HG03097 (cell line): ENCODE measurements around the gene CIAO1.
"Not testable (repeated sequence)": the region's sequence is repeated elsewhere in the genome, so short reads cannot be mapped to it uniquely, and the experiment has no call there.

Experiments
- ATAC-seq: cut with Tn5 transposase; IDR thresholded peaks from one replicate; pipeline ENCODE4 v1.9.1; 2021; ENCODE audit not compliant: unreplicated experiment, low FRiP score

CIAO1 gene

DNA sequence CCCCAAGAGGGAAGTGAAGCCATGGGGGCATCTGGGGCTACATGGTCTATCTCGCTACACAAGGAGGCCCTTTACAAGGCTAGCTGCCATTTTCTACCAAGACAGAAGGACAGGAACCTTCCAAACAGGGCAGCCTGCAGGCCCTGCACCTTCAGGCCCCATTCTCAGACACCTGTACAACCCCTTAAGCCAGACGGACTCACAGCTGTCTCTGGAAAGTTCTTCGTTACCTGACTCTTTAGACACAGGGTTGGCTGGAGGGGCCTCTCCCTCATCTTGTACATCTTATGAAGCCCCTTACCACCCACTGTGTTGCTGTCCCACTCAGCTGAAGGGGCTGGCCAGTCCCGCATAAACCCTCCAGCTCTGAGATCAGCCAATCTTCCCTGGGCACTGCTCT is 17.4 kb upstream of the CIAO1 start:
- no peak for ATAC-seq

GRCh38 chr2:96249654-96250053 is 16.4 kb upstream of the CIAO1 start:
- no peak for ATAC-seq

DNA sequence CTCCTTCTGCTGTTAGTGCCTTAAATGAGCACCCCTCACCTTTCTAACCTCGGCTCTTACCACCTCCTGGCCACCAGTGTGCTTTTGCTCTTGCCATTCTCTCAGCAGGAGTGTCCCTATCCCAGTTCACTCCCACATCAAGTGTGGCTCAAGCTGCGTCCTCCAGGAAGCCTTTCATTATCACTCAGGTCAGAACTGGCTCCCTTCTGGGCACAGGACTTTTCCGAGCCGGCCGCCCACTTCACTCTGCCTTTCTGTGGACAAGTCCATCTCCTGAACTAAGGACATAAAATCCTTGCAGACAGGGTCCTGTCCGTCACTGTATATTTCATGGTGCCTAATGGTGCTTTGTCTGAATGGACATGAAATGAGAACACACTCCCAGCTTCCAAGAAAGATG is 15.8 kb upstream of the CIAO1 start:
- no peak for ATAC-seq

DNA sequence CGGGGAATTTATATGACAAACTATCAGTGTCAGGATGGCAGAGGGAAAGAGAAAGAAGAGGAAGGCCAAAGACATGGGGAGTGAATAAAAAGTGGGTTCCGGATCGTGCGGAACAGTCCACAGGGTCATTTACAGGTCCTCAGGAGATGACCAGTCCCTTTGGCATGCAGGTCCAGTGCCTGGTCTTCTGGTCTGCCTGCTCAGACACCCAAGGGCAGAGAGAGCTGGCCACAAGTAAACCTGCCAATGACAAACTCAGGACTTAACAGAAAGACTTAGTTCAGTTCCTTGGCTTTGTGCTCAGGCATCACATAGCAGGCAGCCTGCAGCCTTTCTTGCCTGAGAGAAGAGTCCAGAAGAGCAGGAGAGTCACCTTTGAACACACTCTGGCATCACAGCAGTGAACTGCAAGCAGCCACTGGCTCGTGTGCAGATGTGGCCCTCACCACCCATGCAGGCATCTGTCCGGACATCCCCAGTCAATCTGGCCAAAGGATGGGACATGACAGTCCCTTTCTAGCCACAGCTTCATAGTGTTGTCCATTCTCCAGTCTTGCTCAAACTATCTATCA is 14.2 kb upstream of the CIAO1 start:
- ATAC-seq: no peak

- ATAC-seq: no peak
Measured at GRCh38 chr2:96252526-96252925, 13.5 kb upstream of the CIAO1 start.

DNA sequence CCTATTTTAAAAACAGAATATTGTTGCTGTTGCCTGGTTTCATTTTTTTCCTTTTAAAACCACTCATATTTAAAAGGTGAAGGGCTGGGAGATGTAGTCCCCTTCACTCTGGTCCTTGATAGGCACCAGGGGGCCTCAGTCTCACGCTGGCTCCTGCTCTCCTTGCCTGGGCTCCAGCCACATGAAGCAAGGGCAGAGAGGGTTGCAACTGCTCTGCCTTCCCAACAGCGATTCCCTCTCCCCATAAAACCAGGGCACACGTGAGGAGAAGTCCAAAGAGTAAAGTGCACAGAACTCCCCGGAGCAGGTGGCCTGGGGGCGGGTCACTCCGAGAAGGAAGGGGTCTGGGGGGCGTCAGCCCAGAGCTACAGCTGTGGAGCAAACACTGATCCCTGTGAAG is 13.0 kb upstream of the CIAO1 start:
- no peak for ATAC-seq

DNA sequence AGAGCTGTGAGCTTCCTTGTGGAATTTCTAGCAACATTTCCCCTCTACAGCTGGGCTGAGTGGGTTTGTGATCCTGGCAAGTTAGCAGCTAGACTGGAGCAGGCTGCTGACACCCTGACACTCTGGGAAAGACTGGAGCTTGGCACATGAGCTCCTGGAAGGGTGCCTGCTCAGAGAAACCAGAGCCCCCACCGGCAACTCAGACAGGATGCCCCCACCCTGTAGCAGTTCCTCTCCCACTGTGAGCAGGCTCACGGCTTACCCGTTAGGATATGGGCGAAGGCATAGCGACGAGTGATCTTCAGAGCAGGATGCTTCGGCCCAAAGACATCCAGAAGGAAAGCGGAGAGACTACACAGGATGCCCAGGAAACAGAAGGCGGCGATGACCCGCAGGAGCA is 11.5 kb upstream of the CIAO1 start:
- no peak for ATAC-seq

- ATAC-seq: no peak
Measured at GRCh38 chr2:96256611-96257113, 9.4 kb upstream of the CIAO1 start.

GRCh38 chr2:96257744-96258143 is 8.3 kb upstream of the CIAO1 start:
- not testable (repeated sequence) for ATAC-seq

DNA sequence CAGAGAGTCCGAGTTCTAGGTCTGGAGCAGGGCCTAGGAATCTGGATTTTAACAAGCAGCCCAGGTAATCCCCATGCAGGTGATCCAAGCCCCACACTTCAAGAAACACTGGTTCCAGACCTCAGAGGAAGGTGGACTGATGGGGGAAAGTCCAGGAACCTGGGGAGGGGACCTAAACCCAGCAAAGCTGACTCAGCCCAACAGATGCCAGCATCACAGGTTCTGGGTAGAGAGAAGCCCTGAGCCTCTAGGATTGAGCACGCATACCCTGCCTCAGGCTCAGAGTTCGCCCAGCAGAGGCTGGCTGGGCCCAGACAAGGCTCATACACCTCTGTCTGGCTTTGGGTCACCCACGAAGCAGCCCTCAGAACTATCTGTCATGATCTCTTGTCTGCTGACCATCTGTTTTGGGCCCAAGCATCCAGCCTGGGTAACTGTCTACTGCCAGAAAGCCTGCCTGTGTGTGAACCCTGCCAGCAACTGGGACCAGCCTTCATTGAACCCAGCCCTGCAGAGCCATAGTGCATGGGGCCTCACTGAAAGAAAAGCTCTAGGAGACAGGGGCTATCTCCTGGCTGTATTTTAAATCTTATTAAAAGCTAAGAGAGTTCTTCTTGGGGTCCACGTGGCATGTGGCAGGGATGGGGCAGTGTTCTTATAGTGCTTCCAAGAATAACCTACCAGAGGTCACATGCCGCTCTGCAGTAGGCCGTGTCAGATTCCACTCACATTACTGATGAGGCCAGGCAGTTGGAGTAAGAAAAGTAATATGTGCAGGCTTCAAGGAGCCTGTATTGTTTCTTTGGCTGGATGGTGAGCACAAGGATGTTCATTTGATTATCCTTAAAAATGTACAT is 7.6 kb upstream of the CIAO1 start:
- no peak for ATAC-seq

DNA sequence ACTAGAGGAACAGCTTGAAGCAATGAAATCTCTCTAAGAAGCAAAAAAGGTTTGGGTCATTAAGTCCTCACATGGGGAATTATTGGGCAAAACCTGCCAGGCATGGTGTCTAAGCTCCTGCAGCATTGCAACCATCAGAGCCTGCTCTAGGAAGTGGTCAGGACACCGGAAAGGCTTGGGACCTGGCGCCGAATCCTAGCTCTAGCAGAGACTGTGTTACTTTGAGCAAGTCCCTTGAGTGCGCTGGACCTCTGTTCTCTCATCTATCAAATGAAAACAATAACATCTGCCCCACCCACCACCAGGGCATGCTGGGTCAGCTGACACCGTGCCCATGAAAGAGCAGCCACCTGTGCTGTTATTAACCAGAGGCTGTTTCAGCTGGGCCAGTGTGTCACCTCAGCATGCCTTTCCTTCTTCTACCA is 6.5 kb upstream of the CIAO1 start:
- no peak for ATAC-seq

DNA sequence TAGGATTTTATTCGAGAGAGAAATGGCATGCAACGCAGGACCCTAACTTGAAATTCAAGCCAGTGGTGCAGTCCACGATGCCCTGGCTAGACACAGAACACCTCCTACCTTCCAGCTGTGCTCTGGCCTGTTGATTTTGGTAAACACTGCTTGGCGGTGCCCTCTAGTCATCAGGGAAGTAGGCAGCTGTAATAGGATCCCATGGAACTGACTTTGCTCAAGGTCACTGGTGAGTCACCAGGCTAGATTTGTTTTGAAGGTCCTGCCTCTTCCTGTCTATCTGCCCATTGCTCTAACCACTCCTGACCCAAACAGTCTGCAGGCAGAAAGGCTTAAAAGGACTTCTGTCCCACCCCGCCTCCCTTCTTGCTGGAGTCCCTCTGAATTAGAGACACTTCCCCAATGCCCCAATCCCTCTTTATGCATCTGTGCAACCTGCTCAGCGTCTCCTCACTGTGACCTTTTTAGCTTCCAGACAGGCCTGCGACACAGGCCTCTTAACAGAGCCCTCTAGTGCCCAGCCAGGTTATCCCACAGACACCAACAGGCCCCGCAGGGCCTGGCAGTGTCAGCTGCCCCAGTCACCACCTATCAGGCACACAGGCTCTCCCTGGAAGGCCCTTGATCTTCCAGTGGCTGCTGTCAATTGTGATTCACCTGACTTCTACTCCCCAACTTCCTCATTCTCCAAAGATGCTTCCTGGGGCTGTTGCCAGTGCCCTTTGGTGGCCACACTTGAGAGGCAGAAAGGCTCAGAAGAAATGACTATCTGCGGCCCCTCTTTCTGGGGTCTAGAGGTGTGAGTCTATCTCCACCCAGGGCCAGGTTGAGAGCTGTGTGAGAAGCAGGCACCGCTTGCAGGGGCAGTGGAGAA is 5.4 kb upstream of the CIAO1 start:
- ATAC-seq: no peak

- no peak for ATAC-seq
Measured at GRCh38 chr2:96261328-96262003, 4.6 kb upstream of the CIAO1 start.

GRCh38 chr2:96262306-96262705 is 3.7 kb upstream of the CIAO1 start:
- ATAC-seq: no peak

DNA sequence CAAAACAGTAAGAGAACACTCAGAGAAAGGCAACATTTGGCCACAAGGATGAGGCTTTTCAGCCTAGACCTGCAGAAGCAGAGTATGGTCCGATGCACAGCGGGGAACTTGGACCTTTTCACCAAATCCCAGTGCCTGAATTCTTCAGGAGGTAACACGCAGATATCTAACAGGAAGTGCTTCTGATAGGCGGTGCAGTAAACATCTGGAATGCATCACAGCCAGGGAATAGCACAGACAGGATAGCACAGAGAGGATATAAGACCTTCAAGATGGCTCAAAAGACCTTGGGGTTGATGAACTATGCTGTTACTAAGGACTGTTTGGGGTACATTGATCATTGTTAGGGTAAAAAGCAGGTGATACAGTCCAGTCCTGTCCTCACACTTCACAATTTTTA is 1.9 kb upstream of the CIAO1 start:
- no peak for ATAC-seq

- ATAC-seq: peak; percentile 21
Measured at GRCh38 chr2:96264656-96265348, 1.2 kb upstream of the CIAO1 start.

- no peak for ATAC-seq
Measured at GRCh38 chr2:96265349-96265839, 631 bp upstream of the CIAO1 start.

DNA sequence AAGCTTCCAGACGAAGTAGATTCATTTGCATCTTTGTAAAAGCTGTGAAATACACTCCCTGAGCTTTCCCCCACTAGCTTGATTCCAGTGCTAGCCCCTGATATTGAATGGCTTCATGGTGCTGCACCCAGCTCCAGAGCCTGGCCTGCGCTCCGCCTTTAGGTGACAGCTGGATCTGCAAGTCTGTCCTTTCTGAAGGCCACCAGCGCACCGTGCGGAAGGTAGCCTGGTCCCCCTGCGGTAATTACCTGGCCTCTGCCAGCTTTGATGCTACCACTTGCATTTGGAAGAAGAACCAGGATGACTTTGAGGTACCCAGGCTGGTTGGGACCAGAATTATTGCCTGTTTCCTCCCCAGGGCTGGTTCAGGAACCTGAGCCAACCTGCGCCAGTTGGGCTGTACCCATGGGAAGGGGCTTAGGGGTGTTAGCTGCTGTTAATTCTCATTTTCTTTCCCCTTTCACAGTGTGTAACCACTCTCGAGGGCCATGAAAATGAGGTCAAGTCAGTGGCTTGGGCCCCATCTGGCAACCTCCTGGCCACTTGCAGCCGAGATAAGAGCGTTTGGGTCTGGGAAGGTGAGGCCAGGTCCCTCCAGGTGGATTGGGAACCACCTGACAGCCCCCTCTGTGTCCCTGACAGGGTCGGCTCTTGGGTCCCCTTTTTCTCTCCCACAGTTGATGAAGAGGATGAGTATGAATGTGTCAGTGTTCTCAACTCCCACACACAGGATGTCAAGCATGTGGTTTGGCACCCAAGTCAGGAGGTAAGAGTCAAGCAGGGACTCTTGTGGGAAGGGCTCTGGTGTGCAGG is 1.3 kb downstream of the CIAO1 start:
- no peak for ATAC-seq

DNA sequence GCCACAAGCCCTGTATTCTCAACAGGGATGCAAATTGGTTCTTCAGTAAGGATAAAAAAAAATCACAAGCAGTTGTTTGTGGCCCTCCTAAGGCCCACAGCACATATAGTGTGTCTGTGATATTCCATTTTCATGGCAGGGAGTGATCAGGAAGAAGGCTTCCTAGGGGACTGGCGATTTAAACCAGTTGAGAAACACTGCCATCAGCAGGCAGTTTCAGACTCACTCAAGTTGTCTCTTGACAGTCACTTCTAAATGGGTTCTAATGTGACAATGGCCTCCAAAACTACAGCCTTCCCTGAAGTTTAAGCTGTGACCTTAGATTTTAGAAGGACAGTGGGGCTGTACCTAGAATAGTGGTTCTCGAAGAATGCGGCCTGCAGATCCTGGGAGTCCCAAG is 6.0 kb downstream of the CIAO1 start:
- ATAC-seq: no peak
